ENCODE data around the gene PADI3. TPM values are rescaled to one million over a fixed set of nuclear protein-coding genes. Genes with fewer than 3 reads are reported as not detected.

Gene PADI3
- total and polyA plus RNA-seq, 2 donors (not counting 1 experiment from before 2014, with no cell fraction given): not detected

- TF ChIP-seq EZH2 (IDR thresholded peaks at IDR 0.05; ENCODE audit: low read length, missing control alignments) (no peak), CTCF (conservative IDR thresholded peaks at IDR 0.05 in 1 of 2, IDR thresholded peaks at IDR 0.05 in 1 of 2; ENCODE audit: low read depth in 1 of 2, low read length in 2 of 2) (no peak)
- no peaks in the 10 kb centered on the region for H3K4me1 ChIP-seq (ENCODE audit: control insufficient read depth, extremely low read depth, insufficient read depth, low read length)
Measured at GRCh38 chr1:17209430-17209829, 39.5 kb upstream of the PADI3 start.

GRCh38 chr1:17210176-17210575, 38.7 kb upstream of the PADI3 start:
- Histone ChIP-seq H3K4me1 (ENCODE audit: control insufficient read depth, extremely low read depth, insufficient read depth, low read length) (no peaks in the 10 kb centered on the region), H3K27ac (ENCODE audit: insufficient read depth, low read length) (no peak overlapping the region), H3K36me3 (ENCODE audit: control insufficient read depth, insufficient read depth, low read length) (no peaks in the 10 kb centered on the region), H3K27me3 (ENCODE audit: control insufficient read depth, insufficient read depth, low read length) (peaks cover 11% of the 10 kb centered on the region), H3K4me2 (ENCODE audit: extremely low read depth, insufficient read depth, low read length) (no peak overlapping the region), H4K20me1 (ENCODE audit: control insufficient read depth, extremely low read depth, insufficient read depth, low read length) (no peaks in the 10 kb centered on the region), H3K79me2 (ENCODE audit: control insufficient read depth, insufficient read depth, low read length) (no peaks in the 10 kb centered on the region), H2AFZ (ENCODE audit: low read length) (no peak overlapping the region), H3K9me3 (ENCODE audit: control insufficient read depth, insufficient read depth, low read depth, low read length) (no peaks in the 10 kb centered on the region), H3K9ac (ENCODE audit: insufficient read depth, low read length) (no peak overlapping the region), H3K4me3 (replicated peaks in 1 of 4; ENCODE audit: control extremely low read depth in 1 of 4, insufficient read depth in 1 of 4, low read depth in 3 of 4, low read length in 4 of 4) (no peak overlapping the region)
- DNase-seq (ENCODE audit: low read depth in 2 of 2): peak in 1 of 2 donors; percentile 33
- TF ChIP-seq EZH2 (IDR thresholded peaks at IDR 0.05; ENCODE audit: low read length, missing control alignments) (no peak), CTCF (conservative IDR thresholded peaks at IDR 0.05 in 1 of 2, IDR thresholded peaks at IDR 0.05 in 1 of 2; ENCODE audit: low read depth in 1 of 2, low read length in 2 of 2) (no peak)

More at GRCh38 chr1:17209430-17209829, 39.5 kb upstream of the PADI3 start:
- no peak overlapping the region for H3K9ac ChIP-seq (ENCODE audit: insufficient read depth, low read length)
- H3K27ac ChIP-seq (ENCODE audit: insufficient read depth, low read length): no peak overlapping the region
- no peak for DNase-seq (ENCODE audit: low read depth in 2 of 2)
- H3K27me3 ChIP-seq (ENCODE audit: control insufficient read depth, insufficient read depth, low read length): peaks cover 8% of the 10 kb centered on the region
- H4K20me1 ChIP-seq (ENCODE audit: control insufficient read depth, extremely low read depth, insufficient read depth, low read length): no peaks in the 10 kb centered on the region
- H3K4me3 ChIP-seq (replicated peaks in 1 of 4; ENCODE audit: control extremely low read depth in 1 of 4, insufficient read depth in 1 of 4, low read depth in 3 of 4, low read length in 4 of 4): no peak overlapping the region
- H3K79me2 ChIP-seq (ENCODE audit: control insufficient read depth, insufficient read depth, low read length): no peaks in the 10 kb centered on the region
- no peak overlapping the region for H3K4me2 ChIP-seq (ENCODE audit: extremely low read depth, insufficient read depth, low read length)
- no peaks in the 10 kb centered on the region for H3K36me3 ChIP-seq (ENCODE audit: control insufficient read depth, insufficient read depth, low read length)
- no peaks in the 10 kb centered on the region for H3K9me3 ChIP-seq (ENCODE audit: control insufficient read depth, insufficient read depth, low read depth, low read length)
- no peak overlapping the region for H2AFZ ChIP-seq (ENCODE audit: low read length)

- DNase-seq (ENCODE audit: low read depth in 2 of 2): no peak
- Histone ChIP-seq H3K27me3 (ENCODE audit: control insufficient read depth, insufficient read depth, low read length) (peaks cover 11% of the 10 kb centered on the region), H3K4me1 (ENCODE audit: control insufficient read depth, extremely low read depth, insufficient read depth, low read length) (no peaks in the 10 kb centered on the region), H3K36me3 (ENCODE audit: control insufficient read depth, insufficient read depth, low read length) (no peaks in the 10 kb centered on the region), H3K9ac (ENCODE audit: insufficient read depth, low read length) (no peak overlapping the region), H3K27ac (ENCODE audit: insufficient read depth, low read length) (no peak overlapping the region), H2AFZ (ENCODE audit: low read length) (no peak overlapping the region), H3K79me2 (ENCODE audit: control insufficient read depth, insufficient read depth, low read length) (no peaks in the 10 kb centered on the region), H3K9me3 (ENCODE audit: control insufficient read depth, insufficient read depth, low read depth, low read length) (no peaks in the 10 kb centered on the region), H3K4me2 (ENCODE audit: extremely low read depth, insufficient read depth, low read length) (no peak overlapping the region), H3K4me3 (replicated peaks in 1 of 4; ENCODE audit: control extremely low read depth in 1 of 4, insufficient read depth in 1 of 4, low read depth in 3 of 4, low read length in 4 of 4) (no peak overlapping the region), H4K20me1 (ENCODE audit: control insufficient read depth, extremely low read depth, insufficient read depth, low read length) (no peaks in the 10 kb centered on the region)
- TF ChIP-seq CTCF (conservative IDR thresholded peaks at IDR 0.05 in 1 of 2, IDR thresholded peaks at IDR 0.05 in 1 of 2; ENCODE audit: low read depth in 1 of 2, low read length in 2 of 2) (no peak), EZH2 (IDR thresholded peaks at IDR 0.05; ENCODE audit: low read length, missing control alignments) (no peak)
Measured at GRCh38 chr1:17211377-17211776, 37.5 kb upstream of the PADI3 start.
